ENCODE results near the gene PSAT1. TPM values are rescaled to one million over a fixed set of nuclear protein-coding genes. Genes with fewer than 3 reads are reported as not detected.

The PSAT1 gene
- total RNA-seq (2022; extraction: Qiagen RNA extraction): 144 to 174 TPM (median 161 TPM) in 5 replicates

DNA sequence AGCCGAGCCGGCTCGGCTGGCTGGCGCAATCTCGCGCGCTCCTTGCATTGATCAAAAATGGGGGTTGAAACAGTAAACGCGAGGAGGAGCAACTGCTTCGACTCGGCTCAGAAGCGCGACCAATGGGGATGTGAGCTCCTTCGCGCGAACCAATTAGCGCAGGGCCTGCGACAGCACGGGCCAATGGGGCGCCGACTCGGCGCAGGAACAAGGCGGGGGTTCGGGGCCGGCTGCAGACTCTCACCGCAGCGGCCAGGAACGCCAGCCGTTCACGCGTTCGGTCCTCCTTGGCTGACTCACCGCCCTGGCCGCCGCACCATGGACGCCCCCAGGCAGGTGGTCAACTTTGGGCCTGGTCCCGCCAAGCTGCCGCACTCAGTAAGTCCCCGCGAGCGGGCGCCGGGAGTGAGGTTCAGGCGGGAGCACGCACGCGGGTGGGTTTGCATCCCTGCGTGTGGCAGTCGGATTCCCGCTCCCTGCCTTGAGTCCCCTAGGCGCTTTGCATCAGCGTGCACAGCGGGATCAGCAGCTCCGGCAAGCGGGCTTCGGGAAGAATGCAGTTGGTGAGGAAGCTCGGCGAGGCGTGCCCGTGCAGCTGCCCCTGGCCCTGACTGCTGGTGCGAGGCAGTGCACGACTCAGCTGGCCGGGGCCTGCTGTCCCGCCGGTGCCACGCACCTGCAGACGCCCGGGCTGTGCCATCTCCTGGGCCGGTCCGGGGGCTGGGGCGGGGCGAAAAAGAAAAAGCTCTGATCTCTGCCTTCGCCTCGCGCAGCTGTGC lies at the start of gene PSAT1:
TSS of gene PSAT1 (plus strand) at position 233 of the 779 bp plus-strand sequence. CDS start at position 319, 86 bp downstream.

Other genes with a start within 250 kb of the PSAT1 start
- gene CEP78, start 61.0 kb upstream of the PSAT1 start, total RNA-seq (2022; extraction: Qiagen RNA extraction): 15.9 to 18.8 TPM (median 16.1 TPM) in 5 replicates

All from A549 treated with AZD2906 at 1 μM for 4 hours (cell line).